Amygdala (tissue), 56 donors: ENCODE measurements around the gene LMOD2.

ENCODE experiments used
- DNase-seq, 56 donors: peaks; one replicate each; lab custom pipeline; 2025; lab: John Stamatoyannopoulos, UW

Gene LMOD2

GRCh38 chr7:123711832-123712293 is 56.2 kb downstream of the LMOD2 start:
- DNase-seq: no peak

GRCh38 chr7:123712619-123713018 is 57.0 kb downstream of the LMOD2 start:
- DNase-seq: no peak
